Measurements from ENCODE around the gene SLC36A3.
"Not testable (repeated sequence)": the region's sequence is repeated elsewhere in the genome, so short reads cannot be mapped to it uniquely, and the experiment has no call there.

Gene SLC36A3

GRCh38 chr5:151258201-151258611, 45.4 kb downstream of the SLC36A3 start:
- no peak for DNase-seq

- no peak for DNase-seq
These were observed 45.8 kb downstream of the SLC36A3 start for GRCh38 chr5:151257731-151258181.

GRCh38 chr5:151255621-151256286, 47.8 kb downstream of the SLC36A3 start:
- no peak for DNase-seq

- not testable (repeated sequence) for DNase-seq
These were observed 48.6 kb downstream of the SLC36A3 start for GRCh38 chr5:151254990-151255389.

- DNase-seq = no peak
These were observed 49.0 kb downstream of the SLC36A3 start for GRCh38 chr5:151254556-151254955.

- DNase-seq = no peak
These were observed 50.0 kb downstream of the SLC36A3 start for GRCh38 chr5:151253605-151253950.

- DNase-seq = peak; percentile 97
These were observed 50.6 kb downstream of the SLC36A3 start, which contains the start of gene GM2A for GRCh38 chr5:151252762-151253604. Gene GM2A, plus strand, starts transcription at chr5:151253185. Its CDS starts 32 bp downstream, at chr5:151253217.

GRCh38 chr5:151251621-151252020, 51.9 kb downstream of the SLC36A3 start:
- no peak for DNase-seq

GRCh38 chr5:151251001-151251551, 52.5 kb downstream of the SLC36A3 start:
- peak; percentile 15 for DNase-seq

GRCh38 chr5:151250346-151251000, 53.1 kb downstream of the SLC36A3 start:
- DNase-seq = no peak

GRCh38 chr5:151249281-151249680, 54.3 kb downstream of the SLC36A3 start:
- no peak for DNase-seq

- DNase-seq = no peak
These were observed 54.9 kb downstream of the SLC36A3 start for GRCh38 chr5:151248651-151249050.

GRCh38 chr5:151245680-151246219, 57.8 kb downstream of the SLC36A3 start:
- DNase-seq = no peak

GRCh38 chr5:151244206-151244605, 59.4 kb downstream of the SLC36A3 start:
- no peak for DNase-seq

- no peak for DNase-seq
These were observed 60.0 kb downstream of the SLC36A3 start for GRCh38 chr5:151243564-151243963.

GRCh38 chr5:151243127-151243526, 60.4 kb downstream of the SLC36A3 start:
- DNase-seq = no peak

GRCh38 chr5:151240924-151241635, 62.5 kb downstream of the SLC36A3 start:
- DNase-seq = no peak

- not testable (repeated sequence) for DNase-seq
These were observed 63.2 kb downstream of the SLC36A3 start for GRCh38 chr5:151240268-151240835.

- no peak for DNase-seq
These were observed 64.2 kb downstream of the SLC36A3 start for GRCh38 chr5:151239237-151239861.

- no peak for DNase-seq
These were observed 65.2 kb downstream of the SLC36A3 start for GRCh38 chr5:151238303-151238741.

- DNase-seq = no peak
These were observed 65.9 kb downstream of the SLC36A3 start for GRCh38 chr5:151237685-151238084.

Data from activated CD4-positive, alpha-beta T cell treated with anti-CD3 and anti-CD28 coated beads, Interleukin-2, amount 50 U/mL, for 1 hour (primary cell).